Measurements from ENCODE around the gene FOXP1.

- no peak for TF ChIP-seq POLR2A (IDR thresholded peaks at IDR 0.05)
- TF ChIP-seq CTCF (IDR thresholded peaks at IDR 0.05): no peak
These were observed 558.5 kb downstream of the FOXP1 start for GRCh38 chr3:71025010-71025409.
